DND-41 (cell line): ENCODE results near the gene MUC6.

Experiments
- CTCF ChIP-seq: IDR thresholded peaks from 2 replicates; pipeline ENCODE4 v1.5.1; 2012; ENCODE audit warnings: borderline replicate concordance, low read length, moderate library complexity, mild to moderate bottlenecking; ENCODE audit not compliant: poor library complexity, severe bottlenecking; ENCODE audit errors: extremely low read depth
- EZH2 ChIP-seq: IDR thresholded peaks from 3 replicates; pipeline ENCODE4 v1.6.1; 2012; ENCODE audit warnings: borderline replicate concordance, low read depth, mild to moderate bottlenecking, moderate library complexity, low read length, inconsistent platforms; ENCODE audit not compliant: severe bottlenecking

- no peak for TF ChIP-seq CTCF
- TF ChIP-seq EZH2 = no peak
Measured at GRCh38 chr11:1071571-1072115, 35.1 kb upstream of the MUC6 start.
